K562 (cell line): ENCODE measurements around the gene ATP5PD. TPM values are rescaled to one million over a fixed set of nuclear protein-coding genes. Genes with fewer than 3 reads are reported as not detected.

Experiments
- CBX8 ChIP-seq: fragments of 200-600 bp; sonication (generic); IDR thresholded peaks from 2 replicates; pipeline ENCODE4 v1.6.1; 2012; ENCODE audit warnings: borderline replicate concordance, mixed run types, low read depth, mild to moderate bottlenecking, moderate library complexity, mixed read lengths, low read length, control low read depth, inconsistent platforms; ENCODE audit not compliant: poor library complexity, severe bottlenecking; ENCODE audit errors: extremely low read depth
- CXXC5 ChIP-seq: fragments of 250-450 bp; sonication (Bioruptor Pico); IDR thresholded peaks from 2 replicates; pipeline ENCODE4 v1.8.0; 2022; ENCODE audit warnings: inconsistent platforms, mild to moderate bottlenecking, moderate library complexity
- POLR2H ChIP-seq: IDR thresholded peaks from 2 replicates; pipeline ENCODE4 v1.6.1; 2016; ENCODE audit warnings: missing genetic modification characterization, low read depth, mild to moderate bottlenecking, control low read depth, missing compliant biosample characterization, moderate library complexity
- RBFOX2 ChIP-seq: fragments of 200-400 bp; formaldehyde crosslinking; IDR thresholded peaks from 2 replicates; pipeline ENCODE4 v1.6.1; 2017; ENCODE audit warnings: low read depth, mild to moderate bottlenecking, low read length, moderate library complexity
- RBM17 ChIP-seq: fragments of 200-400 bp; formaldehyde crosslinking; IDR thresholded peaks from 2 replicates; pipeline ENCODE4 v1.6.1; 2017; ENCODE audit warnings: low read depth, mild to moderate bottlenecking, low read length, borderline replicate concordance
- SMC3 ChIP-seq: conservative IDR thresholded peaks from 2 replicates; pipeline ENCODE4 v1.6.1; 2011; ENCODE audit warnings: low read depth, low read length, improper control_type of control experiment; ENCODE audit not compliant: insufficient read depth
- SRSF9 ChIP-seq: fragments of 200-400 bp; formaldehyde crosslinking; IDR thresholded peaks from 2 replicates; pipeline ENCODE4 v1.6.1; 2017; ENCODE audit warnings: low read depth, low read length, borderline replicate concordance
- ZFP1 ChIP-seq: fragments of 450-650 bp; formaldehyde crosslinking; IDR thresholded peaks from 2 replicates; pipeline ENCODE4 v1.4.0; 2020; ENCODE audit warnings: mild to moderate bottlenecking, mixed read lengths
- ZNF311 ChIP-seq: fragments of 250-450 bp; sonication (Bioruptor Pico); IDR thresholded peaks from 2 replicates; pipeline ENCODE4 v1.4.0; 2020; ENCODE audit warnings: mild to moderate bottlenecking, moderate library complexity
- polyA plus RNA-seq, 8 experiments: library from polyadenylated mRNA; depleted of rRNA in 4 of 8; stranded (reverse) in 5 of 8; unstranded in 3 of 8; fragments of >200 nt; fragmentation: Nextera tagmentation in 2 of 8; fragmentation: Illumina TruSeq in 1 of 8; extraction: Ambion mirVana in 2 of 8; extraction: Trizol in 1 of 8; gene quantifications; 2 replicates each; pipeline versions ENCODE4 v1.2.1 to v1.2.3, GENCODE V29; 2011 to 2014; ENCODE audit warnings: inconsistent platforms in 1 of 8, missing spikeins in 1 of 8
- total RNA-seq, 7 experiments: library from RNA; depleted of rRNA in 6 of 7; stranded (reverse); fragments of >200 nt in 6 of 7; fragmentation: Illumina TruSeq in 2 of 7; extraction: Trizol in 2 of 7; gene quantifications; 2 replicates each; pipeline versions ENCODE4 v1.2.1 to v1.2.3, GENCODE V29; 2011 to 2021; ENCODE audit warnings: low replicate concordance in 1 of 7
- TF ChIP-seq, protein P1 (sequence below): fragments of 450-650 bp; IDR thresholded peaks from 2 replicates; pipeline ENCODE4 v1.6.1; 2016; ENCODE audit warnings: low read depth, mild to moderate bottlenecking, moderate library complexity
- TF ChIP-seq, protein P2 (sequence below), 2 experiments: fragments of 450-650 bp; formaldehyde crosslinking in 1 of 2; IDR thresholded peaks; 2 replicates each; pipeline versions ENCODE4 v1.4.0 to v1.6.1; 2014 to 2020; ENCODE audit warnings: mild to moderate bottlenecking in 2 of 2, borderline replicate concordance in 1 of 2, low read depth in 1 of 2
- TF ChIP-seq, protein P3 (sequence below), 3 experiments: fragments of 200-800 bp in 1 of 3; fragments of 250-450 bp in 1 of 3; fragments of 450-650 bp in 1 of 3; sonication (Bioruptor Pico) in 1 of 3; sonication (Bioruptor generic) in 1 of 3; formaldehyde crosslinking in 1 of 3; IDR thresholded peaks; 2 replicates each; pipeline versions ENCODE4 v1.6.1 to v1.8.0; 2016 to 2022; ENCODE audit warnings: mild to moderate bottlenecking in 2 of 3, missing genetic modification characterization in 2 of 3, missing compliant biosample characterization in 1 of 3, moderate library complexity in 1 of 3

Gene ATP5PD
- total and polyA plus RNA-seq, 9 of the 15 experiments (the other 6 are each of a cell fraction or from before 2014, with no cell fraction given): 271 to 828 (median 432) TPM

DNA sequence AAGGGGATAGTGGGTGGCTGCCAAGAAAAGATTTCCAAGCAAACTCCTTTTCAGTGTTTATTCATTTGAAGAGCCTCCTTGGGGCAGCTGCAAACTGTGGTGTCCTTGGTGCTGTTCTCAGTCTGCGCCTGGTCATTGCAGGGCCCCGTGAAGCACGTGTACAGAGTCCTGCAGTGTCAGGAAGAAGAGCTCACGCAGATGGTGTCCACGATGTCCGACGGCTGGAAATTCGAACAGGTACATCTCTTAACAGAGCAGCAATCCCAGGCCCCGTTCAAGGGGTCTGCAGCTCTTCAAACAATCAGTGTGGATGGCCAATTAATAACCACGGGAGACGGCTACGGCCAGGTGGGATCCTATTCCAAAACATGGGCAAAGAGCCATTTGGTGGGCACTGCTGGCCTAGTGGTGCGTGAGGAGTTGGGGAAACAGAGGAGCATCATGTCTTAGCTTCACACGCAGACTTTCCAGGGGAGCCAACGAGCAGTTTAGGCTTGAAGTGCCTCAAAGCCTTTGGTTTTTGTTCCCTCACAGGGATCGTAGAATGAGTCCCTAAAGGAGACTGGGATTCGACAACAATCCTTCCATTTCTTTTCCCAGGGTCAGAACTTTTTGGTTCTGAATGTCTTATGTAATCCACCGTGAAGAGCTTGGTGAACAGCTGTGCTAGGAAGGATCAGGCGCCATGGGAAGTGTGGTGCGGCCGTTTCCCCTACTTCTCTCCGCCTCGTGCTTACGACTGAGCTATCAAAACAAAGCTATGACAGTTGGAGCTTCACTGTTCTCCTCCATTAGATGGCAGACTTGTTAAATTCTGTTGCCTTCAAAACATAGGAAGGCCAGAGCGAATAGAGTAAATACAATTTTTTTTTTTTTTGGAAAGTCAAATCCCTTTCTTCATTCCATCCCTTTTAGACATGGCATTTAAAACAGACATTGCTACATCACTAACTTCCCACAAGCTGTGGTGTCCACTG is 12.9 kb upstream of the ATP5PD start (continued):
- no peak for TF ChIP-seq POLR2H (tag)
- TF ChIP-seq SMC3: peak; percentile 41; the same call in 1 of the 2 replicates
- TF ChIP-seq RBM17: no peak
- TF ChIP-seq CBX8: no peak
- TF ChIP-seq SRSF9: no peak
- TF ChIP-seq RBFOX2: 0 out of 2 replicates have a peak, but pooled peaks have one; percentile 0
- TF ChIP-seq ZNF311 (CRISPR knock-in tag): no peak
- peak; percentile 37 for TF ChIP-seq CXXC5 (CRISPR knock-in tag)
- TF ChIP-seq, protein P1, sequence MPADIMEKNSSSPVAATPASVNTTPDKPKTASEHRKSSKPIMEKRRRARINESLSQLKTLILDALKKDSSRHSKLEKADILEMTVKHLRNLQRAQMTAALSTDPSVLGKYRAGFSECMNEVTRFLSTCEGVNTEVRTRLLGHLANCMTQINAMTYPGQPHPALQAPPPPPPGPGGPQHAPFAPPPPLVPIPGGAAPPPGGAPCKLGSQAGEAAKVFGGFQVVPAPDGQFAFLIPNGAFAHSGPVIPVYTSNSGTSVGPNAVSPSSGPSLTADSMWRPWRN: no peak
- no peak for TF ChIP-seq ZFP1 (CRISPR knock-in tag)
- TF ChIP-seq, protein P2, sequence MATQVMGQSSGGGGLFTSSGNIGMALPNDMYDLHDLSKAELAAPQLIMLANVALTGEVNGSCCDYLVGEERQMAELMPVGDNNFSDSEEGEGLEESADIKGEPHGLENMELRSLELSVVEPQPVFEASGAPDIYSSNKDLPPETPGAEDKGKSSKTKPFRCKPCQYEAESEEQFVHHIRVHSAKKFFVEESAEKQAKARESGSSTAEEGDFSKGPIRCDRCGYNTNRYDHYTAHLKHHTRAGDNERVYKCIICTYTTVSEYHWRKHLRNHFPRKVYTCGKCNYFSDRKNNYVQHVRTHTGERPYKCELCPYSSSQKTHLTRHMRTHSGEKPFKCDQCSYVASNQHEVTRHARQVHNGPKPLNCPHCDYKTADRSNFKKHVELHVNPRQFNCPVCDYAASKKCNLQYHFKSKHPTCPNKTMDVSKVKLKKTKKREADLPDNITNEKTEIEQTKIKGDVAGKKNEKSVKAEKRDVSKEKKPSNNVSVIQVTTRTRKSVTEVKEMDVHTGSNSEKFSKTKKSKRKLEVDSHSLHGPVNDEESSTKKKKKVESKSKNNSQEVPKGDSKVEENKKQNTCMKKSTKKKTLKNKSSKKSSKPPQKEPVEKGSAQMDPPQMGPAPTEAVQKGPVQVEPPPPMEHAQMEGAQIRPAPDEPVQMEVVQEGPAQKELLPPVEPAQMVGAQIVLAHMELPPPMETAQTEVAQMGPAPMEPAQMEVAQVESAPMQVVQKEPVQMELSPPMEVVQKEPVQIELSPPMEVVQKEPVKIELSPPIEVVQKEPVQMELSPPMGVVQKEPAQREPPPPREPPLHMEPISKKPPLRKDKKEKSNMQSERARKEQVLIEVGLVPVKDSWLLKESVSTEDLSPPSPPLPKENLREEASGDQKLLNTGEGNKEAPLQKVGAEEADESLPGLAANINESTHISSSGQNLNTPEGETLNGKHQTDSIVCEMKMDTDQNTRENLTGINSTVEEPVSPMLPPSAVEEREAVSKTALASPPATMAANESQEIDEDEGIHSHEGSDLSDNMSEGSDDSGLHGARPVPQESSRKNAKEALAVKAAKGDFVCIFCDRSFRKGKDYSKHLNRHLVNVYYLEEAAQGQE (IDR thresholded peaks at IDR 0.05; ENCODE audit: borderline replicate concordance): peak; percentile 65; the same call in 1 of the 2 replicates
- TF ChIP-seq, protein P2 (CRISPR knock-in tag; IDR thresholded peaks at IDR 0.05; ENCODE audit: low read depth): no peak
- TF ChIP-seq, protein P3, sequence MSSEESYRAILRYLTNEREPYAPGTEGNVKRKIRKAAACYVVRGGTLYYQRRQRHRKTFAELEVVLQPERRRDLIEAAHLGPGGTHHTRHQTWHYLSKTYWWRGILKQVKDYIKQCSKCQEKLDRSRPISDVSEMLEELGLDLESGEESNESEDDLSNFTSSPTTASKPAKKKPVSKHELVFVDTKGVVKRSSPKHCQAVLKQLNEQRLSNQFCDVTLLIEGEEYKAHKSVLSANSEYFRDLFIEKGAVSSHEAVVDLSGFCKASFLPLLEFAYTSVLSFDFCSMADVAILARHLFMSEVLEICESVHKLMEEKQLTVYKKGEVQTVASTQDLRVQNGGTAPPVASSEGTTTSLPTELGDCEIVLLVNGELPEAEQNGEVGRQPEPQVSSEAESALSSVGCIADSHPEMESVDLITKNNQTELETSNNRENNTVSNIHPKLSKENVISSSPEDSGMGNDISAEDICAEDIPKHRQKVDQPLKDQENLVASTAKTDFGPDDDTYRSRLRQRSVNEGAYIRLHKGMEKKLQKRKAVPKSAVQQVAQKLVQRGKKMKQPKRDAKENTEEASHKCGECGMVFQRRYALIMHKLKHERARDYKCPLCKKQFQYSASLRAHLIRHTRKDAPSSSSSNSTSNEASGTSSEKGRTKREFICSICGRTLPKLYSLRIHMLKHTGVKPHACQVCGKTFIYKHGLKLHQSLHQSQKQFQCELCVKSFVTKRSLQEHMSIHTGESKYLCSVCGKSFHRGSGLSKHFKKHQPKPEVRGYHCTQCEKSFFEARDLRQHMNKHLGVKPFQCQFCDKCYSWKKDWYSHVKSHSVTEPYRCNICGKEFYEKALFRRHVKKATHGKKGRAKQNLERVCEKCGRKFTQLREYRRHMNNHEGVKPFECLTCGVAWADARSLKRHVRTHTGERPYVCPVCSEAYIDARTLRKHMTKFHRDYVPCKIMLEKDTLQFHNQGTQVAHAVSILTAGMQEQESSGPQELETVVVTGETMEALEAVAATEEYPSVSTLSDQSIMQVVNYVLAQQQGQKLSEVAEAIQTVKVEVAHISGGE (CRISPR knock-in tag; IDR thresholded peaks at IDR 0.05): peak in 1 of 3 experiments; percentile 30; a peak in 1 of 6 replicates
